HepG2 (cell line): ENCODE measurements around the gene ROMO1. TPM values are rescaled to one million over a fixed set of nuclear protein-coding genes. Genes with fewer than 3 reads are reported as not detected.

ENCODE experiments used
- ATF6 ChIP-seq: sonication (generic); formaldehyde crosslinking; conservative IDR thresholded peaks from 2 replicates; pipeline ENCODE4 v1.4.0; 2020; ENCODE audit warnings: missing genetic modification reagents
- CREBL2 ChIP-seq: sonication (generic); formaldehyde crosslinking; IDR thresholded peaks from 2 replicates; pipeline ENCODE4 v1.8.1; 2023; ENCODE audit warnings: missing genetic modification reagents, mild to moderate bottlenecking, borderline replicate concordance
- KDM2A ChIP-seq: sonication (generic); formaldehyde crosslinking; IDR thresholded peaks from 2 replicates; pipeline ENCODE4 v1.4.0; 2020; ENCODE audit warnings: low read depth, missing genetic modification reagents, borderline replicate concordance
- POLR2AphosphoS2 ChIP-seq: IDR thresholded peaks from 2 replicates; pipeline ENCODE4 v1.6.1; 2011; ENCODE audit warnings: low read depth, low read length, improper control_type of control experiment
- RERE ChIP-seq: IDR thresholded peaks from 2 replicates; pipeline ENCODE4 v1.6.1; 2016; ENCODE audit warnings: low read depth, missing genetic modification reagents, missing compliant biosample characterization
- SP5 ChIP-seq: IDR thresholded peaks from 2 replicates; pipeline ENCODE4 v1.6.1; 2016; ENCODE audit warnings: low read depth, borderline replicate concordance
- TEAD2 ChIP-seq: sonication (generic); formaldehyde crosslinking; IDR thresholded peaks from 2 replicates; pipeline ENCODE4 v1.9.0; 2021; ENCODE audit warnings: missing genetic modification reagents
- U2AF1 ChIP-seq: fragments of 200-400 bp; formaldehyde crosslinking; optimal IDR thresholded peaks from 2 replicates; pipeline ENCODE3; 2017; ENCODE audit warnings: mild to moderate bottlenecking, low read depth, low read length
- ZNF138 ChIP-seq: sonication (generic); formaldehyde crosslinking; IDR thresholded peaks from 2 replicates; pipeline ENCODE4 v1.5.0; 2020; ENCODE audit warnings: mild to moderate bottlenecking, low read depth, missing genetic modification reagents
- ZNF225 ChIP-seq: sonication (generic); formaldehyde crosslinking; IDR thresholded peaks from 2 replicates; pipeline ENCODE4 v1.4.0; 2020; ENCODE audit warnings: mild to moderate bottlenecking, missing genetic modification reagents
- ZNF34 ChIP-seq: sonication (generic); formaldehyde crosslinking; IDR thresholded peaks from 2 replicates; pipeline ENCODE4 v1.4.0; 2020; ENCODE audit warnings: mild to moderate bottlenecking, missing genetic modification reagents, borderline replicate concordance
- ZNF44 ChIP-seq: sonication (generic); formaldehyde crosslinking; IDR thresholded peaks from 2 replicates; pipeline ENCODE4 v1.5.1; 2020; ENCODE audit warnings: mild to moderate bottlenecking, missing genetic modification reagents
- ZNF550 ChIP-seq: sonication (generic); formaldehyde crosslinking; IDR thresholded peaks from 2 replicates; pipeline ENCODE4 v1.4.0; 2020; ENCODE audit warnings: mild to moderate bottlenecking, missing genetic modification reagents, borderline replicate concordance
- ZNF574 ChIP-seq: sonication (generic); formaldehyde crosslinking; IDR thresholded peaks from 2 replicates; pipeline ENCODE4 v1.4.0; 2020; ENCODE audit warnings: missing genetic modification reagents
- ZNF672 ChIP-seq: sonication (generic); formaldehyde crosslinking; IDR thresholded peaks from 2 replicates; pipeline ENCODE4 v1.8.1; 2022; ENCODE audit warnings: missing genetic modification reagents
- ZNF737 ChIP-seq: sonication (generic); formaldehyde crosslinking; IDR thresholded peaks from 2 replicates; pipeline ENCODE4 v1.5.0; 2020; ENCODE audit warnings: missing genetic modification reagents, mild to moderate bottlenecking, borderline replicate concordance
- ZNF747 ChIP-seq: sonication (generic); formaldehyde crosslinking; IDR thresholded peaks from 2 replicates; pipeline ENCODE4 v1.8.1; 2023; ENCODE audit warnings: missing genetic modification reagents, mild to moderate bottlenecking, borderline replicate concordance
- ZSCAN9 ChIP-seq: IDR thresholded peaks from 2 replicates; pipeline ENCODE4 v1.6.1; 2016; ENCODE audit warnings: borderline replicate concordance
- polyA plus RNA-seq, 8 experiments: library from polyadenylated mRNA; depleted of rRNA in 3 of 8; stranded (reverse) in 7 of 8; unstranded in 1 of 8; fragments of >200 nt; fragmentation: Illumina TruSeq in 4 of 8; extraction: Trizol in 4 of 8; gene quantifications; 2 replicates each; pipeline versions ENCODE4 v1.2.1 to v1.2.3, GENCODE V29; 2011 to 2016; ENCODE audit warnings: low read depth in 4 of 8, missing spikeins in 1 of 8, mixed read lengths in 1 of 8; ENCODE audit not compliant: insufficient read depth in 1 of 8
- total RNA-seq, 5 experiments: library from RNA; depleted of rRNA; stranded (reverse); fragments of >200 nt; fragmentation: Illumina TruSeq; extraction: Trizol; gene quantifications; 2 replicates each; pipeline ENCODE4 v1.2.3, GENCODE V29; 2016; ENCODE audit warnings: low read depth in 1 of 5

Gene ROMO1
- total and polyA plus RNA-seq, 2 of the 13 experiments (the other 11 are each of a cell fraction or from before 2014, with no cell fraction given): 636 to 755 TPM

GRCh38 chr20:35664466-35665206 lies 34.6 kb upstream of the ROMO1 start, which contains the start of the genes CPNE1 and RBM12 (continued):
- TF ChIP-seq ATF6 (CRISPR knock-in tag): peak; percentile 65
- peak; percentile 93; the same call in 1 of the 2 replicates for TF ChIP-seq ZNF225 (CRISPR knock-in tag)
- TF ChIP-seq ZNF34: peak; percentile 99
- peak; percentile 96; the same call in 1 of the 2 replicates for TF ChIP-seq POLR2AphosphoS2
- peak; percentile 85 for TF ChIP-seq ZNF747 (CRISPR knock-in tag)
- TF ChIP-seq ZNF672: no peak; the same call in 1 of the 2 replicates
- peak; percentile 99 for TF ChIP-seq ZSCAN9 (CRISPR knock-in tag)
- TF ChIP-seq ZNF138 (CRISPR knock-in tag): peak; percentile 66; the same call in 1 of the 2 replicates
- peak; percentile 94 for TF ChIP-seq ZNF574 (CRISPR knock-in tag)
- peak; percentile 70 for TF ChIP-seq U2AF1
- peak; percentile 63 for TF ChIP-seq CREBL2 (CRISPR knock-in tag)
- TF ChIP-seq KDM2A: peak; percentile 98
- peak; percentile 23 for TF ChIP-seq ZNF737
- TF ChIP-seq RERE (CRISPR knock-in tag): peak; percentile 56; the same call in 1 of the 2 replicates
- TF ChIP-seq ZNF550: peak; percentile 88
- TF ChIP-seq ZNF44 (CRISPR knock-in tag): peak; percentile 94
- TF ChIP-seq TEAD2 (CRISPR knock-in tag): no peak; the same call in 1 of the 2 replicates
- TF ChIP-seq SP5 (CRISPR knock-in tag): peak; percentile 71; the same call in 1 of the 2 replicates
